Effector memory CD4-positive, alpha-beta T cell (primary cell): ENCODE results near the gene KMT2E.
"Not testable (repeated sequence)": the region's sequence is repeated elsewhere in the genome, so short reads cannot be mapped to it uniquely, and the experiment has no call there.

Experiments used
- DNase-seq, 3 donors: peaks; one replicate each; pipeline ENCODE4 v3.0.0-alpha.2; 2020
- H3K27ac ChIP-seq: 2 replicates; pipeline ENCODE4 v1.7.0; 2013; ENCODE audit warnings: mild to moderate bottlenecking, low read length, moderate library complexity; ENCODE audit not compliant: insufficient read depth, poor library complexity, severe bottlenecking
- H3K27me3 ChIP-seq: replicated peaks from 2 replicates; pipeline ENCODE4 v1.7.0; 2013; ENCODE audit warnings: mild to moderate bottlenecking, low read length; ENCODE audit not compliant: insufficient read depth, control insufficient read depth, poor library complexity, severe bottlenecking
- H3K36me3 ChIP-seq: 2 replicates; pipeline ENCODE4 v1.7.0; 2013; ENCODE audit warnings: mild to moderate bottlenecking, low read length, moderate library complexity; ENCODE audit not compliant: control insufficient read depth, insufficient read depth
- H3K4me1 ChIP-seq: 2 replicates; pipeline ENCODE4 v1.7.0; 2013; ENCODE audit warnings: low read length, mild to moderate bottlenecking; ENCODE audit not compliant: control insufficient read depth, insufficient read depth, poor library complexity, severe bottlenecking
- H3K4me3 ChIP-seq: 2 replicates; pipeline ENCODE4 v1.7.0; 2013; ENCODE audit warnings: low read length, low read depth, mild to moderate bottlenecking; ENCODE audit not compliant: insufficient read depth, poor library complexity, severe bottlenecking
- H3K9me3 ChIP-seq: 2 replicates; pipeline ENCODE4 v1.7.0; 2013; ENCODE audit warnings: mild to moderate bottlenecking, low read length, moderate library complexity; ENCODE audit not compliant: control insufficient read depth

KMT2E gene

GRCh38 chr7:105037319-105037718, 23.3 kb downstream of the KMT2E start:
- H3K36me3 ChIP-seq: peaks cover 19% of the 10 kb centered on the region
- no peak overlapping the region for H3K4me3 ChIP-seq
- no peaks in the 10 kb centered on the region for H3K9me3 ChIP-seq
- no peak for DNase-seq
- H3K27ac ChIP-seq: no peak overlapping the region
- peaks cover 44% of the 10 kb centered on the region for H3K4me1 ChIP-seq
- no peaks in the 10 kb centered on the region for H3K27me3 ChIP-seq

DNA sequence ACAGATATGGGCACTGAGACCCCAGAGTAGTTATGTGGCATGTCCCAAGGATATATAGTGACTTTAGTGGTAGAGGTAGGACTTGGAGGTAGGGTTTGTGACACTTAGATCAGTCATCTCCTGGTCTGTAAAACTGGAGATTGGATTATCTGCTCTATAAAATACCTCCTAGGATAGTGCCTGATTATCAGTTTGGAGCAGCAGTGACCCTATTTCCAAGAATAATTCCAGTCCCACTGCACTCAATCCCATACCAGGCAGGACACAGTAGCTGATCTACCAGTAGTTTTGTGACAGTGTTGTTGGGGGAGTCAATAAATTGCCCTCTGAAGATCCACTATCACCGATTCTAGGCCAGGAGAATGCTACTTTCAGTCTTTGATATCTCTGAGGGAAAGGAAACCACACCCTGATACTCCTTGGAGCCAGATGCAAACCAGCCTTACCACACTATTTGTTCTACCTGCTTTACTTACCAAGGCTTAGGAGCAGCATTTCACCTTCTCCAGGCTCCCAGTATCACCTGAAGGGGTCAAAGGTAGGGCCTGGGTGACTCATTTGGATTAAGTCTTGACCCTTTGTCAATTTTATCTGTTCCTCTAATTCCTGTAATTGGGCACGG, 30.6 kb downstream of the KMT2E start:
- Histone ChIP-seq H3K4me3 (no peak overlapping the region), H3K36me3 (peaks cover 48% of the 10 kb centered on the region), H3K27me3 (no peaks in the 10 kb centered on the region), H3K4me1 (peaks cover 19% of the 10 kb centered on the region), H3K9me3 (no peaks in the 10 kb centered on the region), H3K27ac (no peak overlapping the region)
- no peak for DNase-seq

DNA sequence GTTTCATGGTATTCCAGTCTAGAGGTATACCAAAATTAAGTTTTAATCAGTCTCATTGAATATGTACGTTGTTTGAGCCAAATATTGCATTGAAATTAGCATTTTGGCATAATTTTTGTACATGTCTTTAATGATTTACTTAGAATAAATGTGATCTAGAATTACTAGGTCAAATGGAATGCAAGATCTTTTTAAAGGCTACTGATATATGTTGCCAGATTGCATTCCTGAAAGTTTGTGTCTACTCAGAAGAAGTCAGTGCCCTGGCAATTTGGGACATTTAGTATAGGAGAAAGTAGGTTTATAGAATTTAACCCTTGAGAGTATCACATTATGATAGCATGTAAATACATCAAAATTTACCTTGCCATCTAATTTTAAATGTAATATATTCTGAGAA, 32.4 kb downstream of the KMT2E start:
- DNase-seq: no peak
- Histone ChIP-seq H3K36me3 (peaks cover 44% of the 10 kb centered on the region), H3K27ac (no peak overlapping the region)

GRCh38 chr7:105047932-105048331, 33.9 kb downstream of the KMT2E start:
- no peak overlapping the region for H3K4me3 ChIP-seq
- H3K9me3 ChIP-seq: no peaks in the 10 kb centered on the region
- H3K27me3 ChIP-seq: no peaks in the 10 kb centered on the region
- H3K36me3 ChIP-seq: peaks cover 30% of the 10 kb centered on the region
- peaks cover 5% of the 10 kb centered on the region for H3K4me1 ChIP-seq
- DNase-seq: no peak
- no peak overlapping the region for H3K27ac ChIP-seq

More for the DNA sequence above, 32.4 kb downstream of the KMT2E start:
- Histone ChIP-seq H3K4me1 (peaks cover 5% of the 10 kb centered on the region), H3K9me3 (no peaks in the 10 kb centered on the region), H3K27me3 (no peaks in the 10 kb centered on the region), H3K4me3 (no peak overlapping the region)

DNA sequence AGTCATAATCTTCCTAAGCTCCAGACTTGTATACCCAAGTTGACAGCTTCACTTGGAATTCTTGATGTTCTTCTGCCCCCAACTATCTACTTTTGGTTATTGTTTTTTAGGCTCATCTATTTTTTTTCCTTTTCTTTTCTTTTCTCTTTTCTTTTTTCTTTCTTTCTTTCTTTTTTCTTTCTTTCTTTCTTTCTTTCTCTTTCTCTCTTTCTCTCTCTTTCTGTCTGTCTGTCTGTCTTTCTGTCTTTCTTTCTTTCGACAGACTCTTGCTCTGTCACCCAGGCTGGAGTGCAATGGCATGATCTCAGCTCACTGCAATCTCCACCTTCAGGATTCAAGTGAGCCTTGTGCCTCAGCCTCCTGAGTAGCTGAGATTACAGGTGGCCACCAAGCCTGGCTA, 36.5 kb downstream of the KMT2E start:
- Histone ChIP-seq H3K4me3 (no peak overlapping the region), H3K27ac (no peak overlapping the region), H3K36me3 (peaks cover 19% of the 10 kb centered on the region), H3K9me3 (no peaks in the 10 kb centered on the region), H3K4me1 (peaks cover 3% of the 10 kb centered on the region), H3K27me3 (no peaks in the 10 kb centered on the region)
- DNase-seq: no peak

DNA sequence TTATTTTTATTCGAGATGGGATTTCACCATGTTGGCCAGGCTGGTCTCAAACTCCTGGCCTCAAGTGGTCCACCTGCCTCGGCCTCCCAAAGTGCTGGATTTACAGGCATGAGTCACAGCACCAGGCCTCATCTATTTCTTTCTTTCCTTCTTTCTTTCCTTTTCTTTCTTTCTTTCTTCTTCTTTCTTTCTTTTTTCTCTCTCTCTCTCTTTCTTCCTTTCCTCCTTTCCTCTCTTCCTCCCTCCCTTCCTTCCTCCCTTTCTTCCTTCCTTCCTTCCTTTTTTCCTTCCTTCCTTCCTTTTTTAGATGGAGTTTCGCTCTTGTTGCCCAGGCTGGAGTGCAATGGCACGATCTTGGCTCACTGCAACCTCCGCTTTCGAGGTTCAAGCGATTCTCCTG, 36.9 kb downstream of the KMT2E start:
- not testable (repeated sequence) for H3K27me3 ChIP-seq, H3K27ac ChIP-seq, H3K9me3 ChIP-seq, H3K4me1 ChIP-seq, DNase-seq, H3K4me3 ChIP-seq
- H3K36me3 ChIP-seq: peaks cover 15% of the 10 kb centered on the region

DNA sequence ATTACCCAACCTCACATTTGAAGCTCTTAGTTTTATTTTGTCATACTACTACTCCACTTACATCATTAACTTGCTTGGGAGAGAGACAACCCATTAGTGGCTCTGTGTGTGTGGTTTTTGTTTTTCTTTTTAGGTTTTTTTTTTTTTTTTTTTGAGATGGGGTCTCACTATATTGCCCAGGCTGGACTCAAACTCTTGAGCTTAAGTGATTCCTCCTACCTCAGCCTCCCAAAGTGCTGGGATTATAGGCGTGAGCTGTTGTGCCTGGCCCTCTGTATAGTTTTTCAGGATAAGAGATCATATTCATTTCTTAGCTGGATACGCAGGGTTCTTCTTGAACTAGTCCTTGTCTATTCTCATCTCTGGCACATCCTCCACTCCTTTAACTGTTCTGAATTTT, 41.1 kb downstream of the KMT2E start:
- H3K9me3 ChIP-seq: no peaks in the 10 kb centered on the region
- peaks cover 3% of the 10 kb centered on the region for H3K4me1 ChIP-seq
- no peak overlapping the region for H3K4me3 ChIP-seq
- H3K27me3 ChIP-seq: no peaks in the 10 kb centered on the region
- H3K36me3 ChIP-seq: peaks cover 3% of the 10 kb centered on the region
- no peak overlapping the region for H3K27ac ChIP-seq
- DNase-seq: no peak

DNA sequence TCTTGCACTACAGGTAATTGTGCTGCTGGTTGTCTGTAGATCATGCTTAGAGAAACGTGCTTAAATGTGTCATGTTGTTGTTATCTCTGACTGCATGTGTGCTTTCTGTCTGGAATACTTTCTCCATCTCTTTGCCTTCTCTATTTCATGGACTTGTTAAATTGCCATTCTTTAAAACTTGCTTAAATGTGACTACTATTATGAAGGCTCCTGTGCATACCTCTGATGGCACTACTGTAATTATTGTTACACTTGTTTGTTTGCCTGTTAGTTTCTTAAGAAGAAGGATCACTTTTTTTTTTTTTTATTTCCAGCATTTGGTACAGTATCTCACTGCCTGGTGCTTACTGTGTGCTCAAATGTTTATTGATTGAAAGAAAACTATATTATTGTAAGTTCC, 41.6 kb downstream of the KMT2E start:
- H3K4me1 ChIP-seq: peaks cover 3% of the 10 kb centered on the region
- H3K36me3 ChIP-seq: peaks cover 3% of the 10 kb centered on the region
- no peak overlapping the region for H3K4me3 ChIP-seq

DNA sequence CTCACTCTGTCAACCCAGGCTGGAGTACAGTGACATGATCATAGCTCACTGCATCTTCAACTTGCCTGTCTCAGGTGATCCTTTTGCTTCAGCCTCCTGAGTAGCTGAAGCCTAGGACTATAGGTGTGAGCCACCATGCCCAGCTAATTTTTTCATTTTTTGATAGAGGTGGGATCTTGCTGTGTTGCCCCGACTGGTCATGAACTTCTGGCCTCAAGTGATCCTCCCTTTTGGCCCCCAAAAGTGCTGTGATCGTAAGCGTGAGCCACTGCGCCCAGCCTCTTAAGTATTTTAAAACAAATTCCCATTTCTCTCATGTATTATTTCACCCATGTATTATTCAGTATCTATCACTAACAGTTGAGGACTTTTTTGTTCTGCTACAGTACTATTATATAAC, 43.5 kb downstream of the KMT2E start:
- H3K9me3 ChIP-seq: no peaks in the 10 kb centered on the region
- peaks cover 3% of the 10 kb centered on the region for H3K4me1 ChIP-seq
- no peak overlapping the region for H3K27ac ChIP-seq
- peaks cover 9% of the 10 kb centered on the region for H3K36me3 ChIP-seq
- H3K27me3 ChIP-seq: no peaks in the 10 kb centered on the region
- DNase-seq: no peak
- H3K4me3 ChIP-seq: no peak overlapping the region

More for the DNA sequence above, 41.6 kb downstream of the KMT2E start:
- no peak overlapping the region for H3K27ac ChIP-seq
- DNase-seq: no peak
- no peaks in the 10 kb centered on the region for H3K27me3 ChIP-seq
- H3K9me3 ChIP-seq: no peaks in the 10 kb centered on the region

DNA sequence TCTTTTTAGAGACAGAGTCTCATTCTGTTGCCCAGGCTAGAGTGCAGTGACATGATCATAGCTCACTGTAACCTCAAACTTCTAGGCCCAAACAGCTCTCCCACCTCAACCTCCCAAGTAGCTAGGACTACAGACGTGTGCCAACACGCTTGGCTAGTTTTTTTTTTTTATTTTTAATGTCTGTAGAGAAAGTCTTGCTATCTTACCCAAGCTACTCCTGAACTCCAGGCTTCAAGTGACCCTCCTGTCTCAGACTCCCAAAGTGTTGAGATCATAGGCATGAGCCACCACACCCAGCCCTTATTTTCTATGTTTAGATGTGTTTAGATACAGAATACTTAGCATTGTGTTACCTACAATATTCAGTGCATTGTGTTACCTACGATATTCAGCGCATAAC, 46.4 kb downstream of the KMT2E start:
- no peak overlapping the region for H3K27ac ChIP-seq
- no peaks in the 10 kb centered on the region for H3K9me3 ChIP-seq
- H3K36me3 ChIP-seq: peaks cover 30% of the 10 kb centered on the region
- H3K4me3 ChIP-seq: no peak overlapping the region
- no peaks in the 10 kb centered on the region for H3K4me1 ChIP-seq
- no peaks in the 10 kb centered on the region for H3K27me3 ChIP-seq
- DNase-seq: no peak
